ENCODE data around the gene PCCB.
"Not testable (repeated sequence)": the region's sequence is repeated elsewhere in the genome, so short reads cannot be mapped to it uniquely, and the experiment has no call there.

PCCB gene

GRCh38 chr3:136250059-136250902 is at the start of gene PCCB:
PCCB (plus strand) TSS chr3:136250340; CDS start chr3:136250376, 36 bp downstream.
- ATAC-seq (peak; percentile 100), DNase-seq (peak; percentile 92)

- ATAC-seq (no peak), DNase-seq (no peak)
Measured at GRCh38 chr3:136207489-136208115, 42.5 kb upstream of the PCCB start.

- ATAC-seq, result no peak
- DNase-seq, result no peak
Measured at GRCh38 chr3:136209921-136210320, 40.2 kb upstream of the PCCB start.

GRCh38 chr3:136211547-136211946 is 38.6 kb upstream of the PCCB start:
- ATAC-seq (no peak), DNase-seq (no peak)

GRCh38 chr3:136222746-136223145 is 27.4 kb upstream of the PCCB start:
- DNase-seq, ATAC-seq: not testable (repeated sequence)

GRCh38 chr3:136232413-136232812 is 17.7 kb upstream of the PCCB start:
- ATAC-seq, result no peak
- no peak for DNase-seq

- ATAC-seq (no peak), DNase-seq (no peak)
Measured at GRCh38 chr3:136235545-136235944, 14.6 kb upstream of the PCCB start.

- DNase-seq (no peak), ATAC-seq (no peak)
Measured at GRCh38 chr3:136236109-136236508, 14.0 kb upstream of the PCCB start.

- ATAC-seq (no peak), DNase-seq (no peak)
Measured at GRCh38 chr3:136237103-136237502, 13.0 kb upstream of the PCCB start.

GRCh38 chr3:136237961-136238649 is 12.0 kb upstream of the PCCB start:
- DNase-seq (no peak), ATAC-seq (no peak)

- no peak for DNase-seq
- no peak for ATAC-seq
Measured at GRCh38 chr3:136239094-136239493, 11.0 kb upstream of the PCCB start.

GRCh38 chr3:136245691-136246090 is 4.4 kb upstream of the PCCB start:
- ATAC-seq, result no peak
- DNase-seq, result no peak

- DNase-seq, result no peak
- ATAC-seq, result no peak
Measured at GRCh38 chr3:136247436-136247835, 2.7 kb upstream of the PCCB start.

- no peak for ATAC-seq
- no peak for DNase-seq
Measured at GRCh38 chr3:136247855-136248590, 2.1 kb upstream of the PCCB start.

- DNase-seq (no peak), ATAC-seq (no peak)
Measured at GRCh38 chr3:136249091-136249490, 1.0 kb upstream of the PCCB start.

GRCh38 chr3:136249593-136249992 is 547 bp upstream of the PCCB start:
- DNase-seq, result no peak

GRCh38 chr3:136250903-136251460 is 842 bp downstream of the PCCB start:
- no peak for ATAC-seq
- peak; percentile 33 for DNase-seq

More at GRCh38 chr3:136249593-136249992, 547 bp upstream of the PCCB start:
- no peak for ATAC-seq

GRCh38 chr3:136251511-136251910 is 1.4 kb downstream of the PCCB start:
- DNase-seq, result no peak
- ATAC-seq, result no peak

GRCh38 chr3:136255672-136256406 is 5.7 kb downstream of the PCCB start:
- ATAC-seq (no peak), DNase-seq (no peak)

GRCh38 chr3:136258199-136258598 is 8.1 kb downstream of the PCCB start:
- DNase-seq (no peak), ATAC-seq (no peak)

- DNase-seq (no peak), ATAC-seq (no peak)
Measured at GRCh38 chr3:136261826-136262225, 11.7 kb downstream of the PCCB start.

Data from stimulated activated naive CD8-positive, alpha-beta T cell treated with anti-CD3 and anti-CD28 coated beads, Interleukin-15, Interleukin-2, amounts not matched to agents 100 U/mL and 50 U/mL, for 24 hours (primary cell).